Tongue (tissue), 2 donors: ENCODE measurements around the gene CDSN. TPM values are rescaled to one million over a fixed set of nuclear protein-coding genes. Genes with fewer than 3 reads are reported as not detected.

Experiments
- DNase-seq: peaks from one replicate; pipeline ENCODE4 v3.0.0-alpha.2; 2015
- total RNA-seq: library from RNA; depleted of rRNA; stranded (reverse); fragments of >200 nt; gene quantifications from one replicate; pipeline ENCODE4 v1.2.3, GENCODE V29; 2014

Gene CDSN
- total RNA-seq, 1 donor from 2014 or later = not detected

DNA sequence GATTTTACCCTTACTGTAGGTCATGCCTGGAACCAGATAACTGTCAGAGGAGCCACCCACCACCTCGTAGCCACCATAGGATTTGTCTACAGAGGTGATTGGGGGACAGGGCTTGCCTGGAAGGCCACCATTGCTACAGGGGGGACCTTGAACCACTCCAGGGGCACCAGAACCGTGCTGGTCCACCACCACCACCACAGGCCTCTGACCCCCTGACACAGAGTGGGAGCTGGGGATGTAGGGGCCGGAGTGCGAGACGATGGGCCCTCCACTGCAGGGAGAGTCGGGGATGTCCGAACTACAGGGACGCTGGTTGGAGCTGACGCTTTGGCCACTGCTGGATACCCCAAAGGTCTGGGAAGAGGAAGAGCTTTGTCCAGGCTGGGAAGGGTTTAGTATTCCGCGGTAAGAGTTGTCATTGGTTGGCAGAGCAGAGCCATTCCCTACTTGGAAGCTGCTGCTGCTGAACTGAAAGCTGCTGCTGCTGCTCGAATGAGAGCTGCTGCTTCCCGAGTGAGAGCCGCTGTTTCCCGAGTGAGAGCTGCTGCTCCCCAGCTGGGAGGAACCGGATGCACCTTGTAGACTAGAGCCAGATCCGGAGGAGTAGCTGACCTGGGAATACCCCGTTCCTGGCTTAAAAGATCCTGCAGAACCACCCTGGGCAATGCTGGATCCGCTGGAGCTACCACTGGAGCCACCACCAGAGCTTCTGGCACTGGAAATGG is 3.4 kb downstream of the CDSN start:
- no peak for DNase-seq

DNA sequence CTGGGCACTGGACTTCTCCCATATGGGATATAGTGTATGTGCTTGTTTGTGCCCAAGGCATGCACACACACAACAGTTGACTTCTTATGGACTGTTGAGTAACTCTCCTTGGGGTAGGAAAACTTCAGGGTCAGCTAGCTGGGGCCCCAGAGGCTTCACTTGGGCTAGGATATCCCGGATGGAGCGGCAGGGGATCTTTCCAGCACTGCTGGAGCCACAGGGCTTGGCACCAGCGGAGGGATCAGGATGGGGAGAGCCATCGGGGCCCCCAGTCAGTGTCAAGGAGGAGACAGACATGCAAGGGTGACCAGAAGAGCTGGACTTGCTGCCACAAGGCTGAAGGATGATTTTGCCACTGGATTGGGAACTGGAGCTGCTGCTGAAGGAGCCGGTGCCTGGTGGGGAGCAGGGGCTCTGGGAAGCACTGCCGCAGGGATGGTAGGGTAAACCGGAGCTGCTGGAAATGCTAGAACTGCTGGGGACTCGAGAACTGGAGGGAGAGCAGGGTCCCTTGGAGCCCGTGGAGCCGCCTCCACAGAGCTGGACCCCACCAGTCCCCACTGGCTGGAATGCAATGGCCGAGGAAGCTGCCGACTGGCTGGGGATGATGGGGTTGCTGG is 4.2 kb downstream of the CDSN start:
- no peak for DNase-seq

DNA sequence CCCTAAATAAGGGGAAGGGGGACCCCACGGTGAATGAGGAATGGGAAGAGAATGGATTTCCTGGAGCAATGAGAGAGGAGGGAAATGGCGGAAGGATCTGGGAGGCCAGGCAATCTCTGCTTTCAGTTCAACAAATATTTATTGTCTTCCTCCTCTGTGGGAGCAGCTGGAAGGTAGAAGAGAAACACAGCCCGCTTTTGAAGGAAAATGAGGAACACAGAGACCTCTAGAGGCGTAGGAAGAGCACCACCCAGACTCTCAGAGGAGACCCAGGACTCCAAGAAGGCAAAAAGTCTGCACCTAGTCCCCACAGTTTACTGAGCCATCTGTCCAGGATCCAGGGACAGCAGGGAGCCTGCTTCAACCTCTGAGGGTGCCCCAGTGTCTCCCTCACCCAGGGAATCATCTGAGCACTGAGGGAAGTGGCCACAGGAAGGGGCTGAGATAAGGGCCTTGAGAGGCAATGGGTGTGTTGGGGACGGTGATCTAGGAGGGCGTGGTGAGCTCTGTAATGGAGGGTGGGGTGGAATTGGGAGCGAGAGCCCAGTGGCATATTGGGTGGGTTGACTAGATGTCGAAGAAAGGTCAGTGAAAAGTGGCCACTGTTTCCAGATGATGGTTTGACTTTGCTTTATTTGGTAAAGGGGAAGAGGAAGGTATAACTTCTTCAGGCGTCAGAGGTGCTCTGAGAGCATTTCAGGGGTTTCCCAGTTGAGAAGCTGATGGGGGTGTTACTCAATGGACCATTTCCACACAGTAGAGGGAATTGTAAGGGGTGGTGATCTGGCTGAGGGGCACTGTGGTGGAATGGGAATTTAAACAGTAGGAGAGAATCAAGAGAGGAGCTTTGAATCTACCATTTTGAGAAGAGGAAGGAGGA is 5.0 kb downstream of the CDSN start:
- DNase-seq = no peak

DNA sequence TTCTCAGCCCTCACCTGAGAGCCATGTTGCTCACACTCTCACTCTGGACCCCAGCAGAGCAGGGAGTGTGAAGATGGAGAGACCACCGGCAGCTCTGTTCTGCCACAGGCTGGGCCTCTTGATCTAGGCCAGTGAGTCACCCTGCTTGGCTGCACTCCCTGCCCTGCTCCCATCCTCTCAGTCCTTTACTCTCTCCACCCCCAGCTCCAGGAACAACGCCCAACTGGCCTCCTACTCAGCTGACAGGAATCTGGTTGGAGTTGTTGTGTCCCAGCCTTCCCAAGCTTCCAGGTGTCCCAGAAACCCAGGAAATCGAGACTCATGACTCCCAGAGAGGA is 5.7 kb downstream of the CDSN start, which contains the start of gene PSORS1C1:
PSORS1C1 (plus strand) TSS at position 260 of the 338 bp plus-strand sequence. CDS start 14,833 bp downstream, outside the sequence.
- DNase-seq = peak; percentile 51

DNA sequence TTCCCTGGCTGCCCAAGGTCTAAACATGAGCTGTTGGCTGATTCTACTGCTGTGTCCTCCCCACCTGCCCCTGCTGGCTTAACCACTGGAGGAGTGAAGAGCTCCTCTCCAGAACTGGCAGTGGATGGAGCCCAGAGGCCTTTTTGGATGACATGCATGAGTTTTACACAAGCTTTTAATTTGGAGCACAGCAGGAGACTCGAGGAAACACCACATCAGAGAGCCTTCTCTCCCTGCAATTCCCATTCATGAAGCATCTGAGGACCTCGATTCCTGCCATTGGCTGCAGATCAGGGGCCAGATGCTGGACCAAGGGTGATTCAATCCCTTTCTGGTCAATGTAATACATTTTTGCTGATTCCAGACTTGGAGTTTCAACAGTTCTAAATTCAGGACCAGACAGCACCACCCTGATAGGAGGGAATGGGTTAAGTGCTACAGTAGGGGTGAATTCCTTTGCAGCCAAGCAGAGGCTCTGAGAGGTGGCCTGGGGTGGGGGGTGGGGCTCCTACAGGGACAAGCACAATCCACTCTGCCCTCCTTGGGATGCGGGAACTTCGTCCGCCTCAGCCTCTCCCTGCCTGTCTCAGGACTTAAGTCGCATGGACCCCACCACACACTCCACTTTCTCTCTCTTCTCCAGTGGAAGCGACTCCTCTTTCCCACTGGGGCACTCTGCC is 6.2 kb downstream of the CDSN start:
- peak; percentile 68 for DNase-seq

DNA sequence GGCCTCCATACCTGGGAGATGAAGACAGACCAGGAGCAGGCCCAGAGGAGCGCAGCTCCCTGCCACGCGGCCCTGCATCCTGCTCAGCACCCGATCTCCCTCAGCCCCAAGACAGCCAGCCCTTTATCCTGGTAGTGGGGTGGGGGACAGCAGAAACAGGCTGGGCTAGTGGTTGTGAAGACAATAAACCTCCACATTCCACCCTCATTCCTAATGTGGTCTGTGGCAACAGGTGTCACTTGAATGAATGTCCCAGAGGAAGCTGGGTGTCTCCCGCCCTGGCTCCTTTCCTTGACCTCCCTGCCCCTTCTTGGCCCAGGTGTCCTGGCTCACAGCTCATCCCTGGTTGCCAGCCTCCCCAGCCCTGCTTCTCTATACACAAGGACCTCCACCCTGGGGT is 7.8 kb downstream of the CDSN start, which contains the start of gene C6orf15:
C6orf15 (minus strand) TSS at position 98 of the 400 bp plus-strand sequence; CDS start at position 78, 20 bp downstream.
- DNase-seq = no peak

DNA sequence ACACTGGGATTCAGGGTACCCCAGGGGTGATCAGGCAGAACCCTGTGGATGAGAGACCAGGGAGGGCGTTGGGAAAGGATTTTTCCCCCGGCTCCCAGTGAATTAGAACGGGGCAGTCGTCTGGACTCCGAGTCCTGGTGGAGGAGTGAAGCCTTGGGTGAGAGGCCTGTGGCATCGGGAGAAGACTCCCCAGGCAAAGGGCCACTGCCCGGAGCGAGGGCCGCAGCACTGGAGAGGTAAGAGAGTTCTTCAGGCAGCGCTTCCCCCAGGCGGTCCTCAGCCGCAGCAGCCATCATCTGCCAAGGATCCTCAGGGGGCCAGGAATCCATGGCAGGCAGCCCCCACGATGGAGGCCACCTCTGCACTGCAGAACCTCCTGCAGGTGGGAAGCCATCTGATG is 8.5 kb downstream of the CDSN start:
- no peak for DNase-seq

DNA sequence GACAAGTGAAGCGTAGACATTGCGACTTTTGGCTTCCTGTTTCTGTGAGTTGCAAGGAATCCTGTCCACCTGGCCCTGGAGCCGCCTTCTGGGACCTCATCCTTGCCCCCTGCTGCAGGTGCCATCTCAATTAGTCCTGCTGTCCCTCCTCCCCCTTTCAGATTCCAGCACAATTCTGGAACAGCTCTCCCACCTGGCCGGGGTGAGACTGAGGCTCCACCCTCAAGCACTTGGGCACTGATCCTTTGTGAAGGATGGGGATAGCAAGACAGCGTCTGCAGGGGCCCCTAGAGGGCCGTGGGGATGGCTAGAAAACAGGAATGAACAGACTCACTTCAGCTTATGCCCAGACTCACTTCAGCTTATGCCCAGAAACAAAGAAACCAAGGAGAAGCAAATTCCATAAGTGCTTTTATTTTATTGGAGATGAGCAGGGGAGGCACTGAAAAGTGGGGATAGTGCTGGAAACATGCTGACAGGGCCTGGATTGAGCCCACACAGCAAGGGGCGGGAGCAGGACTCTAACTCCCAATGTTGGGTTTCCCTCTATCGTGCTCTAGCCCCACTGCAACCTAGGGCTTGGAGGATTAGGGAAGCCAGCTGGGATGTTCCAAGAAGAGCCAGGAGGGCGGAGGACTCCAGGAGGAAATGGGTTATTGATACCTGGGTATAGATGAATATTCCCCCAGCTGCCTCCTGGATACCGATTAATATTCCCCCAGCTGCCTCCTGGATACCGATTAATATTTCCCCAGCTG is 9.2 kb downstream of the CDSN start:
- DNase-seq = no peak

DNA sequence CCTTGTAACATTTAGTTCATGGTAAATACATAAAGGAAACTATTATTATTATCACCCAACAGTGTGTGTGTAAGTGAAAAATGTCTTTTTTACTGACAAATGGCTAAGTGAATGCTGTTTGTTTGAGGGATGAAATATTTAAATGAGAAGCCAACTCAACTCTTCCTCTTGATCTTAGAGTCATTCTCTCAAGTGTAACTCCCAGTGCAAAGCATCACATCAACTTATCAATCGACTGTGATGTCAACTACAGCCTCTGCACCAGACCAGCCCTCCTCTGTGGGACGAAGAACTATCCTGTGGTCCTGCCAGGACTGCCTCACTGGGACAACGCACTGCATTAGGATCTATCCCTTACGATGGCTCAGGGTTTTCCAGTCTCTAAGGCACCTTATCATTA is 13.2 kb downstream of the CDSN start:
- no peak for DNase-seq

DNA sequence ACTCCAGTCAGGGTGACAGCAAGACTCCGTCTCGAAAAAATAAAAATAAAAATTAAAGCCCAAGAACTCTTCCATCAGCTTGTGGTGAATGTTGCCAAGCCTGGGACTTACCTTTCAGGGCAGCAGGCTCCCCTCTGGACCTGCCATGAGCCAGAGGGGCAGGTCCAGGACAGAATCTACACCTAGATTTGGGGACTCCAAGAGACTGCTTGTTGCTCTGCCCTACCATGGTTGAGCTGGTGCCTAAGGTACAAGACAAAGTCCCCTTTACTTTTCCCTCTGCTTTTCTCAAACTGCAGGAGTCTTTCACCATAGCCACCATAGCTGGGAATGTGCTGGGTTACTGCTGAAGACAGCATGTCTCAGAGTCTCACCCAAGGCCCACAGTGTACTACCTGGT is 17.1 kb downstream of the CDSN start:
- DNase-seq = no peak

DNA sequence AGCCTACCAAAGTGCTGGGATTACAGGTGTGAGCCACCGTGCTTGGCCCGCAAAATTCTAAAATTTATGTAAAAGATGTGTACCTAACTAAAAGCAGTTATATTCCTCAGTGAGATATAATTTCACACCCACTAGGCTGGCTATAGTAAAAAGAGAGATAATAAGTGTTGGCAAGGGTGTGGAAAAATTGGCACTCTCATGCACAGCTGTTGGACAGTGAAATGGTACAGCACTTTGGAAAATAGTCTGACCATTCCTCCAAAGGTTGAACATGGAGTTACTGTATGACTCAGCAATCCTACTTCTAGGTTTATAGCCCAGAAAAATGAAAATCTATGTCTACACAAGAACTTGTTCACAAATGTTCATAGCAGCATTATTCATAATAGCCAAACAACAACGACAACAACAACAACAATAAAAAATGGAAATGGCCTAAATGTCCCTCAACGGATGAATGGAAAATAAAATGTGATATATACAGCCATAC is 21.8 kb downstream of the CDSN start:
- DNase-seq = no peak

DNA sequence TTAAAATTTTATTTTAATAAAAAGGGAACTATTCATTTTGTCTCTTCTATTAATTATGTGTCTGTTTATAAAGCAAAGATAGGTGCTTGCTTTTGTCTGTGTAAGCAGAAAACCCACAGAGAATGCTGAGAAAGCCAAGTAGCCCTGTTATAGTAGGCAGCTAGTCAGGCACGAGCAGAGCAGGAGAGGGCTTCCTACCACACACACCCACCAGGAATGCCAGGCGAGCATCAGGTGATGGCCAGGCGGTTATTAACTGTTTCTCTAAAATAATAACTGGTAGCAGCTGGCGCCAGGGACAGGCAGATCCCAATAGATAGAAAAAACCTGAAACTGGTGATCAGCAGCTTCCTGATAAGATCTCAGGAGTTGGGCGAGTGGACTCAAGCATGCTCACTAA is 23.6 kb downstream of the CDSN start:
- DNase-seq = no peak

DNA sequence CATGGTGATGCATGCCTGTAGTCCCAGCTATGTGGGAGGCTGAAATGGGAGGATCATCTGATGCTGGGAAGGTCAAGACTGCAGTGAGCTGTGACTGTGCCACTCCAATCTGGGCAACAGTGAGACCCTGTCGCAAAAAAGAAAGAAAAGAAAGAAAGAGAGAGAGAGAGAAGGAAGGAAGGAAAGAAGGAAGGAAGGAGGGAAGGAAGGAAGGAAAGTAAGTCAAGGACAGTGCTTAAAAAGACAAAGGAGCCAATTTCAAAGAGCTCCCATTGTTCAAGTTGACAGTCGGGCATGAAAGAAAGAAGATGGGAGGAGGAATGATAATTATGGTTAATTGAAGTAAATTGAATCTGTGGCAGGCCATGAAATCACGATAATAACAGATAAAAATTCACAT is 24.0 kb downstream of the CDSN start:
- no peak for DNase-seq

DNA sequence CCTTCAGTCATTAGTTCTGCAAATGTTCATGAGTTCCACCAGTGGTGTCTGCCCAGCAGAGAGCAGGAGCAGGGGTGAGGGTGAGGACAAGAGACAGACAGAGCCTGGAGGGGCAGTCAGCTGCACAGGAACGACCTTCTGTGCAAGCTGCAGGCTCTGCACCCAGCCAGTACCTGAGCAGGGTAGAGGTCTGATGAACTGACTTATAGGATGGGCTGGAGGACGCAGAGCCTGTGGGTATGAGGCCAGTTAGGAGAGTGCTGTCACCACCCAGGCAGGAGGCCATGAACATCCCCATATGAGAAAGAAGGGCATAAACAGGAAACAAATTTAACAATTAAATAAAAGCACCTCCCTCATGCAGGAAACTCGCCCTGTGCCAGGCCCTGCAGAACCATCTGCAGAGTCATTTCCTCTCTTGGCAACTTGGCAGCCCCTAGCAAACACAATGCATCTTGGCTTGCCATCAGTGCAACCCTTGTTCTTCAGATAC is 25.8 kb downstream of the CDSN start:
- DNase-seq = no peak

DNA sequence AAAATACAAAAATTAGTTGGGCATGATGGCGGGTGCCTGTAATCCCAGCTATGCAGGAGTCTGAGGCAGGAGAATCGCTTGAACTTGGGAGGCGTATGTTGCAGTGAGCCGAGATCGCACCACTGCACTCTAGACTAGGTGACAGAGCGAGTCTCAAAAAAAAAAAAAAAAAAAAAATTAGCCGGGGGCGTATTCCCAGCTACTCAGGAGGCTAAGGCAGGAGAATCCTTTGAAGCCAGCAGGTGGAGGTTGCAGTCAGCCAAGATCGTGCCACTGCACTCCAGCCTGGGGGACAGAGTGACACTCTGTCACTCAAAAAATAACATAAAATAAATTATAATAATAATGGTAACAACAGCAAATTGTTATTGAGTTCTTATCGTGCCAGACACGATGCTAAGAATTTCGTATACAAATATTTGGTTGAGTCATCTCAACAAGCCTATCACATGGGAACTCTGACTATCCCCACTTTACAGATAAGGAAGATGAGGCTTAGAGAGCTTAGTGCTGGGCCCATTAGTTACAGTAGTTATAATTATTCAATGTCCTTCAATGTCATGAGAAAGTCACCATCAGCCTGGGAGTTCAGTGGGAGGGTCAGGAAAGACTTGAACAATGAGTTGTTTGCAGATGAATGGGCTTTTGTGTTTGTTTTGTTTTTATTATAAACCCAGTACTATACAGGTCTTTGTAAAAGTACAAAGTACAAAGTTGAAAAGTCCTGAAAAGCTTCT is 27.3 kb downstream of the CDSN start:
- no peak for DNase-seq

DNA sequence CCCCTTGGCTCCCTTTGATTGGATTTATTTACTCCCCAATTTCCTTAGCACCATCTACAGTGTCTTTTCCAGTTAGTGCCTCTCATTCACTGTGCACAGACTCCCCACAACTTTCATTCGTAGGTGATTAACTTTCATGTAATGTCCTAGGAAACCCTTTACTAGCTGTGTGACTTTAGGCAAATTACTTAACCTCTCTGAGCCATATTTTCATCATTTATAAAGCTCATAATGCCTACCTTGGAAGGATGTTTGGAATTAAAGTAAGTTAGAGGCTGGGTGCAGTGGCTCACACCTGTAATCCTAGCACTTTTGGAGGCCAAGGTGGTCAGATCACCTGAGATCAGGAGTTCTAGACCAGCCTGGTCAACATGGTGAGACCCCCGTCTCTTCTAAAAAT is 28.0 kb downstream of the CDSN start:
- no peak for DNase-seq

DNA sequence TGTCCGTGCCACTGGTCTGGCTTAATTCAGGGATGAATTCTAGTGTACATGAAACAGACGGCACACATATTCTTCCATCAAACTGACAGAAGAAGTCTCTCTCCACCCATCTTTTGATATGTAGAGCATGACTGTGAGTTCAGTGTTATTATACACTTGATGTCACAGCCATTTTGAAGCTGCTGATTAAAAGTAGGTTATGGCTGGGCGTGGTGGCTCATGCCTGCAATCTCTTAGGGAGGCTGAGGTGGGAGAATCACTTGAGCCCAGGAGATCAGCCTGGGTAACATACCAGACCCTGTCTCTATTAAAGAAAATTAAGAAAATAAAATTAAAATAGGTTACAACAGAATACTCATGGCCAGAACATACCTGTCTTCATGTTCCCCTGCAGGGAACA is 28.6 kb downstream of the CDSN start:
- no peak for DNase-seq

DNA sequence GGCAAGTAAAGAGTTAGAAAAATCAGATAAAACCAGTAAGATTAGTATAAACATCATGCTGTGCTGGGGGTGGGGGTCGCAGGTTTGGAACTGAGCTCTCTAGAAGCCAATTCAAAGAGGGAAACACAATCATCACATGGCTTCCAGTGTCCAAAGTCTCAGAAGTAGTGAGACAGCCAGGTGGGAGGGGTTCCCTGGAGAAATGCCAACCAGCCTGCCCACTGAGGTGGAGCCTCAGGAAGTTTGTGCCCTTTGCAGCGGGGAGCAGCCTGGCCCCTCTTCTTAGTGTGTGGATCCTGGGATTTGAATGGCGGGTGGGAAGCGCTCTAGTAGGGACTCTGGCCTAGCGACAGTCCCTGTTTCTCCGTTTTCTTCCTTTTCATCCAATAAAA is 29.3 kb downstream of the CDSN start:
- DNase-seq = no peak

DNA sequence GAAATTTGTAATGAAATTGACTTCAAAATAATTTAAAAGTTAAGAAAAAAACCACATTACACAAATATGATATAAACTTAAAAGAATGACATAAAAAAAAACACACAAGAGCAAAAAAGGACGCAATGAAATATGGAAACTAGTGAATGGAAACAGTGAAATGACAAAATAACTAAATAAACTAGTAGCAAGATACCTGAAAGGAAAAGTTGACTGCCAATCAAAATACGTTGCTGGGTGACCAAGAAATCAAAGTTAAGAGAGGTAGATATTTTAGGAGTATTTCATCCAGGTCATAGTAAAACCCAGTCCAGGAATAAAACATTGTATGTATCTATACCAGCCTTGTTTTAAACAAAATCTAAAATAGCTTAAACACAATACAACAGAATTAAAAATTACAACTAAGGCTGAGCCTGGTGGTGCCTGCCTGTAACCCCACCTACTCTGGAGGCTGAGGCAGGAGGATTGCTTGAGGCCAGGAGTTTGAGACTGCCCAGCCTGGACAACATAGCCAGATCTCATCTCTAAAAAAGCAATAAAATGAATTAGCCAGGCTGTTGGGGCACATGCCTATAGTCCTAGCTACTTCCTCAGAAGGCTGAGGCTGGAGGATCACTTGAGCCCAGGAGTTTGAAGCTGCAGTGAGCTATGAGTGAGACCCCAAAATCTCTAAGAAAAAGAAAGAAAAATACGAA is 29.8 kb downstream of the CDSN start:
- DNase-seq = no peak

DNA sequence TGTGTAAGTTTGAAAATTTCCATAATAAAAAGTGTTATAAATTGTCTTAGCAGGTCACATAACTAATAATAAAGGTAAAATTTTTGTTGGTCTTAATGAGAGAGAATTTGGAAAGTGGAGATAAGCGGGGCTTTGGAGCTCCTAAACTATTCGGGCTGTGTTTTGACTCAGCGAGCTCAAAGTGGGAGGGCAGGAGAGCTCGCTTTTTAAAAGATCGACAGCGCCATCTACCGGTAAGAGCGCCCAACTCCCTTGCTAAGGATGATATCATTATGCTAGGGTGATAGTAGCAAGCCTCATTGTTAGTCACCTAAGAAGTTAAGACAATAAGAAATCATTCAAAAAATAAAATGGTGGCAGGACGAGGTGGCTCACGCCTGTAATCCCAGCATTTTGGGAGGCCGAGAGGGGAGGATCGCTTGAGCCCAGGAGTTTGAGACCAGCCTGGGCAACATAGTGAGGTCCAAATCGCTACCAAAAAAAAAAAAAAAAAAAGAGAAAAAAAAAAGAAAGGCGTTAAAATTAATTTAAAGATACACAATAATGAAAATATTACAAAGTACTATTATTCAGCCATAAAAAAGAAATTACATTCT is 32.7 kb downstream of the CDSN start:
- DNase-seq = peak; percentile 96
